ENCODE measurements around the gene CHM.
"Not testable (repeated sequence)": the region's sequence is repeated elsewhere in the genome, so short reads cannot be mapped to it uniquely, and the experiment has no call there.

The CHM gene, protein sequence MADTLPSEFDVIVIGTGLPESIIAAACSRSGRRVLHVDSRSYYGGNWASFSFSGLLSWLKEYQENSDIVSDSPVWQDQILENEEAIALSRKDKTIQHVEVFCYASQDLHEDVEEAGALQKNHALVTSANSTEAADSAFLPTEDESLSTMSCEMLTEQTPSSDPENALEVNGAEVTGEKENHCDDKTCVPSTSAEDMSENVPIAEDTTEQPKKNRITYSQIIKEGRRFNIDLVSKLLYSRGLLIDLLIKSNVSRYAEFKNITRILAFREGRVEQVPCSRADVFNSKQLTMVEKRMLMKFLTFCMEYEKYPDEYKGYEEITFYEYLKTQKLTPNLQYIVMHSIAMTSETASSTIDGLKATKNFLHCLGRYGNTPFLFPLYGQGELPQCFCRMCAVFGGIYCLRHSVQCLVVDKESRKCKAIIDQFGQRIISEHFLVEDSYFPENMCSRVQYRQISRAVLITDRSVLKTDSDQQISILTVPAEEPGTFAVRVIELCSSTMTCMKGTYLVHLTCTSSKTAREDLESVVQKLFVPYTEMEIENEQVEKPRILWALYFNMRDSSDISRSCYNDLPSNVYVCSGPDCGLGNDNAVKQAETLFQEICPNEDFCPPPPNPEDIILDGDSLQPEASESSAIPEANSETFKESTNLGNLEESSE

DNA sequence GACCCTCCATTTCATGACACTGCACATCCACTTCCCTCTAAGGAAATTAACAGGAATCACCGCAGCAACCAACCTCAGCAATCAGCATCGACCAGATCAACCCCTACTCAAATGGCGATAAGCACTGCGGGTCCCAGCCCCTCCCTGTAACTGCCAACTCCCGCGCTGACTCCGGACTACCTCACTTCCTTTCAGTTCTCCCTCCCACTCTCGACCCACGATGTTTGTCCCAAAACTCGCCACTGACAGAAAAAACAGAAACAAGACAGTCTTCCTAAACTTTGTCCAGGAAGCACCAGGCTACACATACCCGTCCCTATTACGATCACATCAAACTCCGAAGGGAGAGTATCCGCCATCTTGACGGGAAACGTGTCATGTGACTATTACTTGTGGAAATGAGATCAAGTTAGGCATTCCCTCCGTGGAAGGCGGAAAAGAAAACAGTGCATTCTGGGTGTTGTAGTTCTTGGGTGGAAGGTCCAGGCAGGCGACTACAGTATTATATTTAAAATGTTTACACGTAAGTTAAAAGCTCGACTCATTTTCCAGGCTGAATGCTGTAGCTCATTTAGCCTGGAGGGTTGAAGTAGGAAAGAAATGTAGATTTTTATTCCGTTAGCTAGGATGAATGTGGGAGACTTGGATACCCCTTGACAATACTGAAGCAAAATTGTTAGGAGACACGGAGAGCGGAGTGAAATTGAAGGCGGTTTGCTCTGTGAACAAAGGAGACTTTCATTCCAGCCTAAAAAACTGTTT lies at the start of gene CHM:
CHM (minus strand) TSS at position 385 of the 762 bp plus-strand sequence; CDS start at position 359, 26 bp downstream.
- in situ Hi-C loops (cut with HindIII; ENCODE audit: low sequenced_read_pairs): no loop called here

DNA sequence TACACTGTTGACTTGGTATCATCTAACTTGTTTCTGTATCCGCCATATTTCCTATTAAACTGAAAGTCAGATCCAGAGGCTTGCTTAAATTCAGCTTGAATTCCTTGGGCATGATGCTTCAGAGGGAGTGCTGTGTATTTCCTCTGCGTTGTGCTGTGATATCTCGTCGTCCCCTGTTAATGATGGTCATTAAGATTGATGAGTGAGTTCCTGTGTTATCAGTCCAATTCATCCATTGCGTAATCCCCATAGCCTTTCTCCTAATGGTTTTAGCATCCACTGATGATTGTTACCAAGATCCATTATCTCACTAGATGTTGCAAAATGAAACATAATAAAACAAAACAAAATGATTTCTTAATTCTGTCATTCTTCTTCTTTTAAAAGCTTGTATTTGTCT lies 31.3 kb upstream of the CHM start:
- in situ Hi-C loops (cut with HindIII; ENCODE audit: low sequenced_read_pairs): no loop called here

DNA sequence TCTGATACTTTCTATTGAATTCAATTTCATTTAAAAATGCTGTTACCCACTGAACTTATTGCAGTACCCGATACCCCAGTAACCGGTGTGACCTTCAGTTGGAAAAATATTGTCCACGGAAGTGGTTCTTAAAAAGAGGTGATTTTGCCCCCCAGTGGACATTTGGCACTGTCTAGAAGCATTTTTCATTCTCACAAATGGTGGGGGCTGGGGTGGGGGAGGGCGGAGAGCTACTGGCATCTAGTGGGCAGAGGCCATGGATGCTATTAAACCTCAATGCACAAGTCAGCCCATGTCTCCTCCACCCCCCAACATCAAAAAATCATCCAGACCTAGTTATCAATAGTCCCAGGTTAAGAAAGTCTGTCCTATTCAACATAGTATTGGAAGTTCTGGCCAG lies 19.6 kb upstream of the CHM start:
- in situ Hi-C loops (cut with HindIII; ENCODE audit: low sequenced_read_pairs): no loop called here

DNA sequence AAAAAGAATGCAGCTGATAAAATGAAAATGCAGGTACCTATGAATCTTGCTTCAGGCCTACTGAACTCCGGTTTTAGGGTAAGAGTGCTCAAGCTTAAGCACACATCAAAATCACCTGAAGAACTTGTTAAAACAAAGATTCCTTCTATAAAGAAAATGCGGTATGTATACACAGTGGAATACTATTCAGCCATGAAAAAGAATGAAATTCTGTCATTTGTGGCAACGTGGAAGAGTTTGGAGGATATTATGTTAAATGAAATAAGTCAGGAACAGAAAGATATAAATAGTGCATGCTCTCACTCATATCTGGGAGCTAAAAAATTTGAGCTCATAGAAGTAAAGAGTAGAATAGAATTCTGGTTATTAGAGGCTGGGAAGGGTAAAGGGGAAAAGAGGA lies 14.0 kb upstream of the CHM start:
- in situ Hi-C loops (cut with HindIII; ENCODE audit: low sequenced_read_pairs): no loop called here

DNA sequence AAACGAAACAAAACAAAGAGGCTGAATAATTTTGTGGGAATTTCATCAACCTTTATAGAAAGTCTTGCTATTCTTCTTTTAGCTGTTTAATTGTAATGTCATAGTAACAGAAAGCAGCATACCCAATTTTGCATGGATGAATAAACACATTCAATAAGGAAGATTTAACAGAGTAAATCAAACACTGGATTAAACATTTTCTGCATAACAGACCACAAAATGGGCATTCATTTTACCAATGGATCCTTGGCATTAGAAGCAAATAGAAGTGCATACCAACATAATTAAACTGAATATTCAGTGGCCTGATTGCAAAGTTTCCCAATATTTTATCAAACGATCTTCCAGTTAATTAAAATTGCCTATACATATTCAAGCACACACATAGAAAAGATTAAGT lies 4.4 kb upstream of the CHM start:
- in situ Hi-C loops (cut with HindIII; ENCODE audit: low sequenced_read_pairs): no loop called here

DNA sequence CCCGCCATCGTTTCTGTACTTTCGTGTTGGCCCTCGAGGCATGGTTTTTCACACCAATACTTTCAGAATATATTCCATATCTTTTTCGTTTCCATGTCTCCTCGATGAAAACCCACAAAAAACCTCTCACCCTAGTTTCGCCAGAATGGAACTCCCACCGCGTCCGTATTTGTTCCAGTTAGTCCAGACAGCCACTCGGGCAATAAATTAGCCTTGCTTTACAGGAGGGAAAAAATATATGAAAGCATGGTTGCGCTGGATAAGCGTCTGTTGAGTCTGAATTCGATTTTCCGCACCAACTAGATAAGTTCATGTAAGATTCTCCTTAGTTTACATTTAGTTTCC lies 550 bp upstream of the CHM start:
- in situ Hi-C loops (cut with HindIII; ENCODE audit: low sequenced_read_pairs): no loop called here

DNA sequence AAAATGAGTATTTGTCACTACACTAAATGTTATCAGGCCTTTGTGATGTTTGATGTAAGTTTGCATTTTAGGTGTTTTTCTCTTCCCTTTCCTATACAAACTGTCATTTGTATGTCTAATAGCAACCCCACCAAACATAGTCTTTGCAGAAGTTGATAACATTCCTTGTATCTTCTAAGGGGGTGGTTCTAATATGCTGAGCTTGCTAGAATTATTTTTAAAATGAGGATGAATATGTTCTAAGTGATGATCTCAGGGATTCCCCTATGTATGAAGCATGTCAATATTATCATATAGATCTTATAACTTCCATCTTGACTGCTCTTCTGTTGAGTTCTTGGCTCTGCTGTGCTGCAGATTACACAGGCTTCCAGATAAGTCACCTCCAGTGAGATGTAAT lies 3.1 kb downstream of the CHM start:
- in situ Hi-C loops (cut with HindIII; ENCODE audit: low sequenced_read_pairs): no loop called here

DNA sequence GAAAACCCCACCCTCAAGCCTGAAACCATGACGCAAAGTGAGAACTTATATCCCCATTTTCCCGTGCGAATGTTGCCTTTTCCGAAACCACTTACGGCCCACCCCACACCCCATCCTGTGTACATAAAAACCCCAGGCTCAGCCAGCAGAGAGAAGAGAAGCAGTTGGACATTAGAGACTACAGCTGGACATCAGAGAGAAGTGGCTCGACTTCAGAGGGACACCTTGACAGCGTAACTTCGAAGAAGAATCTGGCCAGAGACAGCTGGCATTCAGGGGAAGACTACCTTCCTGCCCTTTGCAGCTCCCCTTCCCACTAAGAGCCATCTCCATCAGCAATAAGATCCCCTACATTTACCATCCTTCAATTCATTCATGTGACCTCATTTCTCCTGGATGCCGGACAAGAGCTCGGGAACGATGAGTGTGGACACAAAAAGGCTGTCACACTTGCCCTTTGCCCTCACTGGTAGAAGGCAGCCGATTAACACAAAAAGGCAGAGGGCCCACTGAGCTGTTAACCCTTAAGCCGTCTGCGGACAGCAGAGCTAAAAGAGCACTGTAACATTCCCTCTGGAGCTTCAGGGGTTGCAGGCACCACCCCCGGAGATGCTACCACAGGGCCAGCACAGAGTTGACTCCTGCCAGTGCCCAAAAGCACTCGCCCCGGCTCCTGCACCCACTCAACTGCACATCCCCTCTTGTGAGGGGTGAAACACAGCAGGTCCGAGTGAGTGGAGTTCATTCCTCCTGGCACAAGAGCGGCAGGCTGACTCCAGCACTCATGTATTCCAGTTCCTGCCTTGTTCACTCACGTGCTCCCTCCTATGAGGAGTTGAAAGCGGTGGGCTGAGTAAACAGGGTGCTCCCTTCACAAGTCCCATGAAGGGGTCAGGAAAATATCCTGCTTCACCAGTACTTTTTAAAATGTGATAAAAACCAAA lies 7.5 kb downstream of the CHM start:
- in situ Hi-C loops (cut with HindIII; ENCODE audit: low sequenced_read_pairs): no loop called here

DNA sequence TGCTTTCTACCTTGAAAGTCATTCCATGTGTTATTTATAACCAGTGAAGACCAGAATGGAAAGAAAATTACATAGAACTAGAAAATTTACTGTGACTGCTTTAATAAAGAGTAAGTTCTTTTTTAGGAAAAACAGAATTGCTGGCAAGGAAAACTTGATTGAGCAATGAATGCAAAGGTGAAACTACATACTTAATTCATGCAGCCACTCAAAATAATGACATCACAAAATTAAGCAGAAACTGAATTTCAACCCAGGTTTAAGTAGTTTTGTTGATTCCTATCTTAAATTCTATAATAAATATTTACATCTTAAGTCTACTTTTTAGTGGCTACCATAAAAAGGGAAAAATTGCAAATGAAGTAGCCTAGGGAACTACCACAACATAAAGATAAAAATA lies 14.0 kb downstream of the CHM start:
- in situ Hi-C loops (cut with HindIII; ENCODE audit: low sequenced_read_pairs): no loop called here

DNA sequence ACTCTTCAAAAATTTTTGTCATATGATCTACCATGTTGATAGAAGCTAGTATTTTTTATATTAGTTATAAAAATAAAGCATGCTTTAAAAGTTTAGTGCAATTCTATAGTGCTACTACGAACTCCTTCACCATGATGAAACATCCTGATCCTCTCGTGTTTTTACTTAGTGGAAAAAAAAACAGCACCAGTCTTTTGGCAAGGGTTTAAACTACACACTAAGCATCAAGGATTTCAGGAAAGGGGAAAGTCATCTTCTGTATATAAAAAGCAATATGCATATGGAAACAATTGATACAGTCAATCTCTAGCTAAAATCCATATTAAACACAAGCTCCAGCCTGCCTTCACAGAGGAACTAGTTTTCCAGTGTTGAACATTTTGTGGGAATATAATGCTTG lies 18.7 kb downstream of the CHM start:
- in situ Hi-C loops (cut with HindIII; ENCODE audit: low sequenced_read_pairs): no loop called here

DNA sequence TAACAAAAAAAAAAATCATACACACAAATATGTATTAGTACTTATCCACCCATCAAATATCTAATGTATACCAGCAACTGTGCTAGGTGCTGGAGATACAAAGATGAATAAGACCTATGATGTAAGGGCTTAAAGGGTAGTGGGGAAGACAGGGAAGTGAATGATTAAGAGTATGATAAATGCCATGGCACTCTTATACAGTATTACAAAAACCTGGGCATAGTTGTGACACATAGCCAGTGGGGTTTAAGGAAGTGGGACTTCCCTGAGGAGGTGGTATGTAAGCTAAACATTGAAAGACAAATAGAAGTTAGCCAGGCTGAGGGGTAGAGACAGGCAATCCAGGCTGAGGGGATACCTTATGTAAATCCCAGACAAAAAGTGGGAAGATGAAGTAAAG lies 23.5 kb downstream of the CHM start:
- in situ Hi-C loops (cut with HindIII; ENCODE audit: low sequenced_read_pairs): no loop called here

DNA sequence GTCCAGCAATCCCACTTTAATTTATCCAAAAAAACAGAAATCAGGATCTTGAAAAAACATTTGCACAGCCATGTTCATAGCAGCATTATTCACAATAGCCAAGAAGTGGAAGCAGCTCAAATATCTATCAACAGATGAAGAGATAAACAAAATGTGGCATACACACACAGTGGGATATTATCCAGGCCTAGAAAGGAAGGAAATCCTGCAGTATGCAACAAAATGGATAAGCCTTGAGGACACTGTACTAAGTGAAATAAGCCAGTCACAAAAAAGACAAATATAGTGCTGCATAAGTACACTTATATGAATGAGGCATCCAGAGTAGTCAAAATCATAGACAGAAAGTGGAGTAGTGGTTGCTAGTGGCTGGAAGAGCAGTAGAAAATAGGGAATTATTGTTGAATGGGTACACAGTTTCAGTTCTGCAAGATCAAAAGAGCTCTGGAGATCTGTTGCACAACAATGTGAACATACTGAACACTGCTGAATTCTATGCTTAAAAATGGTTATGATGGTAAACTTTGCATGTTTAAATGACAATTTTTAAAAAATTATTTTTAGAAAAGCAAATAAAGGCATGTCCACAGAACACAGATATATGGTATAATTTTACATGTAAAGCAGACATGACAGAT lies 25.6 kb downstream of the CHM start:
- in situ Hi-C loops (cut with HindIII; ENCODE audit: low sequenced_read_pairs): no loop called here

DNA sequence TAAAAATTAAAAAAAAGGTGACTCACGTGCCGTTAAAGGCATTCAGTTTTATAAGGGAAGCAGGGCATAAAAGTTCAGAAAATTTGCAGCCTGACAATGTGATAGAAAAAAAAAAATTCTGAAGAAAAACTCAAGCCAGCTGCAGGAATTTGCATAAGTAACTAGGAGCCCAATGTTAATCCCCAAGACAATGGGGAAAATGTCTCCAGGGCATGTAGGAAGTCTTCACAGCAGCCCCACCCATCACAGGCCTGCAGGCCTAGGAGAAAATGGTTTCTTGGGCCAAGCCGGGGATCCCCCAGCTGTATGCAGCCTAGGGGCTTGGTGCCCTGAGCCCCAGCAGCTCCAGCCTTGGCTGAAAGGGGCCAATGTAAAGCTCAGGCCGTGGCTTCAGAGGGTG lies 31.2 kb downstream of the CHM start:
- in situ Hi-C loops (cut with HindIII; ENCODE audit: low sequenced_read_pairs): no loop called here

DNA sequence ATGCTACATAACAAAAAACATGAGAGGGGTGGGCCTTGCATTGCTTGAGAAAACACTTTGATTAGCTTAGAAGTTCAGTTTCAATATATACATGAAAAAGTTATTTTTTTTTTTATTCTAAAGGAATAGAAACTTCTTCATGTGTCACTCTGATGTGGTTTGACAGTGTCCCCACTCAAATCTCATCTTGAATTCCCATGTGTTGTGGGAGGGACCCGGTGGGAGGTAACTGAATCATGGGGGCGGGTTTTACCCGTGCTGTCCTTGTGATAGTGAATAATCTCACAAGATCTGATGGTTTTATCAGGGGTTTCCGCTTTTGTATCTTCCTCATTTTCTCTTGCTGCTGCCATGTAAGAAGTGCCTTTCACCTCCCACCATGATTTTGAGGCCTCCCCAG lies 32.4 kb downstream of the CHM start:
- in situ Hi-C loops (cut with HindIII; ENCODE audit: low sequenced_read_pairs): not testable (repeated sequence)

DNA sequence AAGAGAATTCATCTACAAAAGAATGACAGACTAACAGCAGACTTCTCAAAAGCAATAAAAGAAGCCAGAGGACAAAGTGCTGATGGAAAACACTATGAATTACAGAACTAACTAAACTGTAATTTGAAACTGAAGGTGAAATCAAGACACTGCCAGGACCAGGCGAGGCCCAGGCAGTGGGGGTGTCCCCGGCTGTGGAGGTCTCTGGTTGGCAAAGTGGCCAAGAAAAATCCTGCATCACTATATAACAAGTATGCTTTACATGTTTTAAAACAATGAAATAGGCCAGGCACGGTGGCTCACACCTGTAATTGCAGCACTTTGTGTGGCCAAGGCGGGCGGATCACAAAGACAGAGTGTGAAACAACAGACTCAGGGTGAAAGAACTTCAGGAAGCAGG lies 32.9 kb downstream of the CHM start:
- in situ Hi-C loops (cut with HindIII; ENCODE audit: low sequenced_read_pairs): no loop called here

DNA sequence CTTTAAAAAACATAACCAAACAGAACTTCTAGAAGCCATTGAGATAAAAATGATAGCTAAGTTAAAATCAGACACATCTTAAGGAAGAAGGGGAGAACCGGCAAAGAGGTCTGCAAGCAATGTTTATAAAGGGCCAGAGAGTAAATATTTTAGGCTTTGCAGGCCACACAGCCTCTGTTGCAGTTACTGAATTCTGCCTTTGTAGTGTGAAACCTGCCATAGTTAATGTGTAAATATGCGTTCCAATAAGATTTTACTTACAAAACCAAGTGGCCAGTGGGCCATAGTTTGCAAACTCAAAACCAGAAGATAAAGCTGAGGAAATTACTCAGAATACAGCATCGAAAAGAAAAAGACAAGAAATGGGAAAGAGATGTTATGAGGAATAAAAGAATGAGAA lies 33.6 kb downstream of the CHM start:
- in situ Hi-C loops (cut with HindIII; ENCODE audit: low sequenced_read_pairs): no loop called here

DNA sequence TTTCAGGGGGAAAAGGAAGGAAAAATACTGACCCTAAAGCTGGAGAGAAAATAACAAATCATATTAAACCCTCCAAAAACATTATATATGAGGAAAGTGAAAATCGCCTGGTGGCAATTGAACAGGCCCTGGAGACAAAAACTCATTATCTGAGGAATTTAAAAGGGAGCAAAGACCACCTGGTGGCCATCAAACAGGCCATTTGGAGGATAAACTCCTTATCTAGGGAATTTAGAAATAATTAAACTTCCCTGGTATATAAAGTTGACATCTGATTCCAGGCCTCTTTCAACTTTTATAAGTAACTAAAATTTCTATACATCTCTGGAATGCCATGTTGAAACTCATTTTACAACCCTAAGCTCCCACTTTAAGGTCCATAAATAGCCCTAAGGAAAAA lies 35.2 kb downstream of the CHM start:
- in situ Hi-C loops (cut with HindIII; ENCODE audit: low sequenced_read_pairs): no loop called here

DNA sequence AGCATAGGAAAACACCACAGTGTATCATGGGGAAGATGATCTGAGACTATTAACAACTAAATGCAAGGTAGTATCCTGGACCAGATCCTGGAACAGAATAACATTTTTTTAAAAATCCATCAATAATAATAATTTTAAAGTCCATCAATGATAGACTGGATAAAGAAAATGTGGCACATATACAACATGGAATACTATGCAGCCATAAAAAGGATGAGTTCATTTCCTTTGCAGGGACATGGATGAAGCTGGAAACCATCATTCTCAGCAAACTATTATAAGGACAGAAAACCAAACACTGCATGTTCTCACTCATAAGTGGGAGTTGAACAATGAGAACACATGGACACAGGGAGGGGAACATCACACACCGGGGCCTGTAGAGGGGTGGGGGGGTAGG lies 37.6 kb downstream of the CHM start:
- in situ Hi-C loops (cut with HindIII; ENCODE audit: low sequenced_read_pairs): not testable (repeated sequence)

DNA sequence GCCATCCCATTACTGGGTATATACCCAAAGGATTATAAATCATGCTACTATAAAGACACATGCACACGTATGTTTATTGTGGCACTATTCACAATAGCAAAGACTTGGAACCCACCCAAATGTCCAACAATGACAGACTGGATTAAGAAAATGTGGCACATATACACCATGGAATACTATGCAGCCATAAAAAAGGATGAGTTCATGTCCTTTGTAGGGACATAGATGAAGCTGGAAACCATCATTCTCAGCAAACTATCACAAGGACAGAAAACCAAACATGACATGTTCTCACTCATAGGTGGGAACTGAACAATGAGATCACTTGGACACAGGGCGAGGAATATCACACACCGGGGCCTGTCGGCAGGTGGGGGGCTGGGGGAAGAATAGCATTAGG lies 39.5 kb downstream of the CHM start:
- in situ Hi-C loops (cut with HindIII; ENCODE audit: low sequenced_read_pairs): not testable (repeated sequence)

DNA sequence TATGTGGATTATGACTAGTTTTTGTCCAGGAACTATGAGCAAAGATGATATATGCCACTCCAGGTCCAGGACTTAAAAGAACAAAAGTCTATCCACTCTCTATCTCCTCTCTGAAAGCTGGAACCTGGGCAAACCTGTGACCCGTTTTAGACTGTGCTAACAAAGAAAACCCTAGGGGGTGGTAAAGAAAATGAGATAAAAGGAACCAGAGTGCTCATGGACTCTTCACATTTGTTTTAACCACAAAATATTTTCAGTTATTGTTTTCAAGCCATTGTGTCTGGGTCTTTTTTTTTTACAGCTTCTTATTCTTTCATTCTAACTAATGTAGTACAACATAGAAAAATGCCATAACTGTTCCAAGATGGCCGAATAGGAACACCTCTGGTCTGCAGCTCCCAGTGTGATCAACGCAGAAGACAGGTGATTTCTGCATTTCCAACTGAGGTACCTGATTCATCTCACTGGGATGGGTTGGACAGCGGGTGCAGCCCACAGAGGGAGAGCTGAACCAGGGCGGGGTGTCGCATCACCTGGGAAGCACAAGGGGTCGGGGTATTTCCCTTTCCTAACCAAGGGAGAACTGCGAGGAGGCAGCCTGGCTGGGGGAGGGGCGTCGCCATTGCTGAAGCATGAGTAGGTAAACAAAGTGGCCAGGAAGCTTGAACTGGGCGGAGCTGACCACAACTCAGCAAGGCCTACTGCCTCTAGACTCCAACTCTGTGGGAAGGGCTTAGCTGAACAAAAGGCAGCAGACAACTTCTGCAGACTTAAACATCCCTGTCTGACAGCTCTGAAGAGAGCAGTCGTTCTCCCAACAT lies 45.1 kb downstream of the CHM start:
- in situ Hi-C loops (cut with HindIII; ENCODE audit: low sequenced_read_pairs): no loop called here
